HG03280 (cell line): ENCODE measurements around the gene OTUB1.

Source experiments
- ATAC-seq: cut with Tn5 transposase; IDR thresholded peaks from one replicate; pipeline ENCODE4 v1.9.1; 2021; ENCODE audit warnings: mild to moderate bottlenecking, moderate library complexity; ENCODE audit not compliant: unreplicated experiment

Gene OTUB1

DNA sequence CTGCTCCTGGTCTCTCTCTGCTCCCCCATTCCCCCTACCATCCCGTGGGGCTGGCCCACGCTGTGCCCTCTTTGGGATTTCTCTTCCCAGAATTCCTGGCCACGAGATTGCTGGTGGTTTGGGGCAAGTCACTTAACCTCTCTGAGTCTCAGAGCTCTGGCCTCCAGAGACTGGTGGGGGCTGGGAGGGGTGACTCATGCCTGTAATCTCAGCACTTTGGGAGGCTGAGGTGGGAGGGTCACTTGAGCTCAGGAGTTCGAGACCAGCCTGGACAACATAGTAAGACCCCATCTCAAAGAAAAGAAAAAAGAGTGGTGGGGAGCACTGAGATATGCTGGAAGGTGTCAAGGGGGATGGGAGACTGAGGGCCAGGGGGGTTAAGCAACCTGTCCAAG, 18.3 kb downstream of the OTUB1 start:
- no peak for ATAC-seq

DNA sequence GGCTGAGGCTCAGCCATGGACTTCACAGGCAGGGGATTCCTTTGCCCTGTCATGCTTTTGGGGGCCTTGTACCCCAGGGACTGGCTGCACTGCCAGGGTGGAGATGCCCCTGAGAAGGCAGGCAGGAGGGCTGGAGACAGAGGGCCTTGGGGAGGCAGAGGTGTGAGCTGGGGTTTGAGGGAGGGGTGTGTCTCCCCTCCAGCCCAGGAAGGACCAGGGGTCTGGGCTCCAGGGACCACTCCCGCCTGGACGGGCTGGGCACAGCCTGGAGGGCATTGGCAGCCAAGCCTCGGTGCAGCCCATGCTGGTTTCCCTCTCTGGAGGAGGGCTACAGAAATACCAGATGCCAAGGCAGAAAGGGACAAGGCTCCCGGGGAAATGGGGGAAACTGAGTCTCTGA, 19.5 kb downstream of the OTUB1 start:
- ATAC-seq, result no peak

DNA sequence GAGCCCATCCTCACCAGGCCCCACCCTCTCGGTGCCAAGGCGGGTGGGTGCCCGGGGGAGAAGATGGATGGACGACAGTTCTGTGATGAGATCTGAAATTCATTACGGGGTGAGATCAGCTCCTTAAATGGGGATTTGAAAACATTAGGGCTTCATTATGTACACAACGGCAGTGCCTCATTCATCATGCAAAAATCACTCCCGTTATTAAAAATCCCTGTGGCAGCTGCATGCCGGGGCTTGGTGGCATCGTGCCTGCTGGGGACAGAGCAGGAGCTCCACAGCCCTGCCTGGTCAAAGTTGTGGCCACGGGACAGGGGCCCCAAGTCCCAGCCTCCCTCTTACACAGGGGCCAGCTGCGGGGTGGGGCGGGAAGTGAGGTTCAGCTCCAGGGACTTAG, 20.2 kb downstream of the OTUB1 start:
- ATAC-seq, result no peak

DNA sequence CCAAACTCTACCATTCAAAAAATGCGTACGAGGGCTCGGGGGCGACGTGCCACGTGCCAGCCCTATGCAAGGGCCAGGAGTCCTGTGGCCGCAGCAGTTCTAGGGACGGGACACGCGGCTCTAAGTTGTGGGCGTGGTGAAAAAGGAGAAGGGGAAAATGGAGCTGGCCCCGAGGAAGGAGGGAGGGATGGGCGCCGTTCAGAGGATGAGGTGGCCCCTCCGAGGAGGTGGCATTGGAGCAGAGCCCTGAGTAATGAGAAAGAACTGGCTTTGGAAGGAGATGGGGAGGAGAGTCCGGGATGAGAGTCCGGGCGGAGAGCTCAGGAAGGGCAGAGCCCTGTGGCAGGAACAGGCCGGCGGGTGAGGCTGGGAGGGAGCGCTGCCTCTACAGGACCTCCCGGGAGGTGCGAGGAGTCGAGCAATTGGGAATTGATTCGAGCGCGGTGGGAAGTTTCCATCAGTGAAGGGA, 21.0 kb downstream of the OTUB1 start:
- no peak for ATAC-seq

DNA sequence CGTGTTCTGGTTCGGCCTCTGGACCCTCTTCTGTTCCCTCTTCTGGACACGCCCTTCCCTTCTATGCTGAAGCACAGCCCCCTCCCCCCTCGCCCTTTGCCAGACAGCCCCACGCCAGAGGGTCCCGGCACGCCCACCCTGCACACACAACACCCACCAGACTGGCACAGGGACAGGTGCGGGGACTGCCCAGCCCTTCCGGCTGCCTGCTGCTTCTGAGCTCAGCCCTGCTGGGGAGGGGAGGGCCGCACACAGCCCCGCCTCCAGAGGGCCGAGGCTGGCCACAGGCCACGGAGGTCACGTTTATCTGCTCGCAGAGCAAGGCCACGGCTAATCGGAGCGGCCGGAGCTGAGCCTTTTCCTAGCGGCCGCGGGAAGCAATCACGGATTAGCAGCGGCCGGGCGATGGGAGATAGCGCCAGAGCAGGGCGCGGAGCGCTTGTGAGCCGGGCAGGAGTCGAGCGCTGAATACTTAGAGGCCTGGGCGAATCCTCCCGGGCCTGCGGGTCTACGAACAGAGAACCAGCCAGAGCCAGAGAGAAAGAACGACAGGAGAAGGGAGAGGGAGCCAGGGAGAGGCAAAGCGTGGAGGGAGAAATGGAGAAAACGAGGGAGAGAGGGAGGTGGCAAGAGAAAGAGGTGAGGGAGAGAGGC, 21.5 kb downstream of the OTUB1 start:
- ATAC-seq, result no peak

DNA sequence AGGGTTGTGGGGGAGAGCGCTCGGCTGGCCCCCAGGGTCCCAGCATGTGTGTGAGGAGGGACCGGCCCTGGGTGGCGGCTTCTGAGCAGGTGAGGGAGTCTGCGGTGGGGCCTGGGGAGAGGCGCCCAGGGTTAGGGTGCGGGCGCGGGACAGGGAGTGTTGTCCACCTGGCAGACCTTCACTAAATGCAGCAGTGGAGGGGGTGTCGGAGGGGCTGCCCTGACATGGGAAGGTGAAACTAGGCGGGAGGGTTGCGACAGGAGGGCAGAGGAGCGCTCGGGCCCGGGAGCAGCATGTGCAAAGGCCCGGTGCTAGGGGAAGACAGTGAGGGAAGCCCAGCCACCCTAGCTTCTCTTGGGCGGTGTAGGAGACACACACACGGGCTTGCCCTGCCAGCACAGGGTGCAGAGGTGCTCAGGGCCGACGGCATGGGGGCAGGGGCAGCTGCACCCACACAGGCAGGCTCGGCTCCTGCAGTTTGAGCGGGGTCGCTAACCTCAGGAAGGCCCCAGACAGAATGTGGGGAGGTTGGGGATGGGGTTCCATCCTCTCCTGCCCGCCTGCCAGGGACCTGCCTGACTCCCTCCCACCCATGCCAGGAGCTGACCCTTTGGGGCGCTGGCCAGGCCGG, 22.2 kb downstream of the OTUB1 start:
- no peak for ATAC-seq

DNA sequence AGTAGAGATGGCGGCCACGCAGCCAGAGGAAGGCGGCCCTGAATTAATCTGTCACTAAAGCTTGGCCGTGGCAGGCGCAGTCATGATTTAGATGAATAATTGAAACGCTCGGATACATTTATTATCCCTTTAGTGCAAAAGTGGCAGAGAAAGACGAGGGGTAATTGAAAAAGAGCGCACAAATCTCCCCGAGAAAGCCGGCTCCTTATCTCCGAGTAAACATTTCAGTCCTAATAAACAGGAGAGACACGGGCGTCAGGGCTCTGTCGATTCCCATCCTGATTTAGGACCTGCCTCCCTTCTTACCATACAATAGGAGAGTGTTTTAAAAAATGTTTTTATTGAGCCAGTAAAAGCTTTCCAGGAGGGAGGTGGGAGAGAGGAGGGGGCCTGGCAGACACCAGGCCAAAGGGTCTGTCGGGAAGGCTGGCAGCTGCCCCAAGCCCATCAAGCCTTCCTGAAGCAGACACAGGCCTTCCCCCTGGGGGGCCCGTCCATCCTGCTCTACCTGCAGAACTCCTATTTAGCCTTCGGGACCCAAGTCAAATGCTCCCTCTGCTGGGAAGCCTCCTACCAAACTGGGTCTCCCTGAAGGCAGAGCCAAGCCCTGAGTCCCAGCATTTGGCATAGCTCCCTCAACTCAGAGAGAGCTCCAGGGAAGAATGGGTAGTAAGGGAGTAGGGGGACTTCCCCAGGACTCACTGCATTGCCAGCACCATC, 22.8 kb downstream of the OTUB1 start:
- no peak for ATAC-seq

DNA sequence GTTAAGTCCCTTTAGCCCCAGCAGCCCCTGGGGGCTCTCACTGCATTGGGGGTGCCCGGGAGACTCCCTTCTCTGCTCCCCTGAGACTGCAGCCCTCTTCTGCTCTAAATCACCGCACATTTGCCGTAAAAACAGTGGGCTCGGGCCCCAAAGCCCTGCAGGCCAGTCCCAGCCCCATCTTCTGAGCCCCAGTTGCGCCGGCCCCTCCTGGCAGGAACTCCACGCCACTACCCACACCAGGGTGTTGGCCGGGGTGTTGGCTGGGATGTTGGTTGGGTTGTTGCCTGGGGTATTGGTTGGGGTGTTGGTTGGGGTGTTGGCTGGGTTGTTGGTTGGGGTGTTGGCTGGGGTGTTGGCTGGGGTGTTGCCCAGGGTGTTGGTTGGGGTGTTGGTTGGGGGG, 23.5 kb downstream of the OTUB1 start:
- no peak for ATAC-seq

DNA sequence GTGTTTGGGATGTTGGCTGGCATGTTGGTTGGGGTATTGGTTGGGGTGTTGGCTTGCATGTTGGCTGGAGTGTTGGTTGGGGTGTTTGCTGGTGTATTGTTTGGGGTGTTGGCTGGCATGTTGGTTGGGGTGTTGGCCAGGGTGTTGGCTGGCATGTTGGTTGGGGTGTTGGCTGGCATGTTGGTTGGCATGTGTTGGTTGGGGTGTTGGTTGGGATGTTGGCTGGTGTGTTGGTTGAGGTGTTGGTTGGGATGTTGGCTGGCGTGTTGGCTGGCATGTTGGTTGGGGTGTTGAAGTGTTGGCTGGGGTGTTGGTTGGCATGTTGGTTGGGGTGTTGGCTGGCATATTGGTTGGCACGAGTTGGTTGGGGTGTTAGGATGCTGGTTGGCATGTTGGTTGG, 24.5 kb downstream of the OTUB1 start:
- no peak for ATAC-seq

DNA sequence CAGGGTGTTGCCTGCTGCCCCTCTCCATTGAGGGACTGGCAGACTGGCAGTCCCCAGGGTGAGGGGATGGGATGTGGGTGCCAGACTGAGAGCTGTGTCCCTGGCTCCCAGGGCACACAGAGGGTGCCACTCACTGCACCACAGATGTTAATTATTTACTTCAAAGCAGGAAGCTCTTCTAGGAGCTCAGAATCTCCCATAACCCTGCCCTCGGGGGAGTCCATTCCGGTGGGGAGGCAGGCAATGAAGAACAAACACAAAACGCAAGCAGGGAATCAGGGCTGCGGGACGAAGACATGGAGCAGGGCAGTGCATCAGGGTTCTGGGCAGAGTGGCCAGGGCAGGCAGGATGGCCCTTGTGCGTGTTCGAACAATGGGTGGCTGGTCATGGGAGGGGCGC, 25.1 kb downstream of the OTUB1 start:
- ATAC-seq, result no peak

DNA sequence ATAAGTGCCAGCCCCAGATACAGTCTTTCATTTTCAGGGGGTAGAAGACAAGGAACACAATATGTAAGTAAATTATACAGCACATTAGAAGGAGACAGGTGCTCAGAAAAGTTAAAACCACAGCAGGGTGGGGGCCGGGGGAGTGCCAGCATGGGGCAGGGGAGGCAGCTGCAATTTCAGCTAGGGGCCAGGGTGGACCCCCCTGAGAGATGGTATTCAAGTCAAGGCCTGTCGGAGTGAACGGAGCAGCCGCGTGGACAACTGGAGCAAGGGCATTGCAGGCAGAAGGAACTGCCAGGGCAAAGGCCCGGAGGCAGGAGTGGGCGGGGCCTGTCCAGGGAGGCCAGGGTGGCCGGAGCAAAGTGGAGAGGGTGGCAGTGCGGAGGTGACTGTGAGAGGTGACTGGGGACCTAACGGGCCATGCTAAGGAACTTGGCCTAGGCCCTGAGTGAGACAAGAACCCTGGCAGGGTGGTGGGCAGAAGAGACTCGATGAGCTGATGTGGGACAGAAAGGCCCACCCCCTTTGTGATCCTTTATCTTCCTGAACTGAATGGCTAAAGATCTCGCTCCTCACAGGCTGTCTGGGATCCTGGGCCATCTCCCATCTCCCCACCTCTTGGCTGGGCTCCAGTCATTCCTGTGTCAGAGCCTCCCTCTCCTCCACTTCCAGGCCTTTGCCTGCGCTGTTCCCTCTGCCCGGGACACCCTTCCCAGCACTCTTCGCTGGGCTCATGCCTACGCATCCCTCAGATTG, 27.1 kb downstream of the OTUB1 start:
- no peak for ATAC-seq

DNA sequence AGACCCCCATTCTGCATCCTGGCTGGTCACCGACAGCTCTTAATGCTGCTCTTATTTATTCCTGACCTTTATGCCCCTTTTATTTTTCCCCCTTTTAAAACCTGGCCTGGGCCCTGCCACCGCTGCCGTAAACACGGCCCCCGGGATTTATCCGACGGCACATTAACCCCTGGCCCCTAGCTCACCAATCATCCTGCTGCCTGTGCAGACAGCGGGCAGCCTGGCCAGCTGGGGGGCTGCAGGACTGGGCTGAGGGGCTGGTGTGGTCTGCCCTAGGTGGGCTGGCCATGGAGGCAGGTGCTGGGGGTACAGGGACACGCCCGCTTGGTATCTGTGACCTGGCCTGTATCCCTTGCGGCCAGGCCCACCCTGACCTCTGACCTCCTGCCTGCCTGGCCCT, 28.1 kb downstream of the OTUB1 start:
- no peak for ATAC-seq

DNA sequence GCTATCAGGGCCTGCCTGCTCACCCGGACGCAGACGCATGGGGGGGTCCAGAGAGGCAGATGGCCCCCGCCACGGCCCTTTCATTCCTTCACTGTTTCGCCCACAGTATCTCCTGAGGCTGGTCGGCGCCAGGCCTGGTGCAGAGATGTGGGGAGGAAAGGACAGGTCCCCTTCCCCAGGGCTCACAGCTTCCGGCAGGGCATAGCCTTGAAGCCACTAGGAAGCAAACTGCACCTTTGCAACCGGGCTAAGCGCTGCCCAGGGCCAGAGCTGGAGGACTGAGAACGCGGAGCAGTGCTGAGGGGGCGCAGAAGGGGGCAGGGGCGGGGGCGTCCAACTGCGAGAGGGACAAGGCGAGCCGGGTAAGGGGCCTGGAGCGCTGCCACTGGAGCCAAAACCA, 29.3 kb downstream of the OTUB1 start:
- ATAC-seq, result no peak

DNA sequence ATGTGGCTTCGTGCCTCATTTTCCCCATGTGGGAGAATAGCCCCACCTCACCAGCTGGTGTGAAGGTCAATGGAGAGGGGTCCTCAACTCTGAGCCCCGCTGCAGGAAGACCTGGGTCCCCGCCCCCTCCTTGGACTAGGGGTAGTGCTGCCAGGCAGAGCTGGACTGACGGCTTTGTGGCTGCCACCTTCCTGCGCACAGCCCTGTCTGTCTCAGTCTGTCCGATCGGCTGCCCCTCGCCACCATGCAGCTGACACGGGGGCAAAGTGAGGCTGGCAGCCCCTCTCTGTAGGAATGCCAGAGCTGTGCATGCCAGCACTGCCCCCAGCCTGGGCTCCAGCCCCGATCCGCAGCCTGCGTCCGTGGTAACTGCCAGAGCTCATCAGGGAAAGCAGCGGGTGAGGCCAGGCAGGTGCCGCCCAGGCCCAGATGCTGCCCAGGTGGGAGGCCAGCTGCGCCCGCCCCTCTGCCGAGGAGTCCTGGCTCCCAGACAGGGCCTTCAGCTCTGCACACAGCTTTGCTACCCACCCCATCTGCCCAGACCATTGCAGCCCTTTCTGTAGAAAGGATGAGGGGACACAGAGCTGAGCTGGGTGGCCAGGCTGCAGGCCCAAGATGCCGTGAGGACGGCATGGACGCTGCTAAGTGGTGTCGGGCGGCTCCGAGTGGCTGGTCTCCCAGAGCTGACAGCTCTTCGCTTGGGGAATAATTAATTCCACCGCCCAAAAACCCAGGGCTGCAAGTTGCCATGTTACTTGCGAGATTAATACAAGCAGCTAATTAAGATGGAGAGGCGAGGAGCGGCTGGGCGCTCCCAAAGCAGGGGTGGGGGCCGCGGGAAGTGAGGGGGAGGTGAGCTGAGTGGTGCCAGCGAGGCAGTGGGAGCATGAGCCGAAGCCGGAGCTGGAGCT, 30.0 kb downstream of the OTUB1 start:
- ATAC-seq, result no peak

DNA sequence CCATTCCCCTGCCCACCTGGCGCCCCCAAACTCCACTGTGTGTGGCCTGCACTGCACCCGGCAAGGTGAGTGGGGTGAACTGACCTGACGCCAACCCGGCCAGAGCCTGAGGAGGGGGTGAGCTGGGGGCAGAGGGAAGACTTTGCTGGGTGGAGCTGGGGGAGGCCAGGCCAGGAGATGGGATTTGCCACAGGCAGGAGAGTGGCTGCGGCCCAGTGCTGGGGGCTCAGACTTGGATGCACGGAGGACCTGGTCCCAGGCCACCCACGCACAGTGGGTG, 31.6 kb downstream of the OTUB1 start:
- ATAC-seq, result no peak

DNA sequence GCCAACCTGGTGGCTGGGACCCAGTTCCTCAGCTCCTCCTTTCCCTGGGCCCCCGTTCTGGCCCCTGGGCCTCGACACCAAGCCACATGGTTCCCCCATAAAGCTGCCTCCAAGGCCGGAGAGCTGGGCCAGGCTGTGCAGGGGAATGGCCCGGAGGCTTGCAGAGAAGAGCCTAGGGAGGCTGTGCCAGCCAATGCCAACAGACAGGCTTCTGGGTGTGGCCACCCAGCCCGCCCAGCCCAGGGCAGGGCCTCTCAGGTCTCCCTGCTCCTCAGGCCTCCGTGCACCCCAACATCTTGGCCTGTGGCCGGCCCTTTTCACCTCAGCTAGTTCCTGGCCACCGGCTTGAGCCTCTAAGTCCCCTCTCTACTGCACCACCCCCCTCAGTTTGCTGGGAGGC, 32.1 kb downstream of the OTUB1 start:
- no peak for ATAC-seq

DNA sequence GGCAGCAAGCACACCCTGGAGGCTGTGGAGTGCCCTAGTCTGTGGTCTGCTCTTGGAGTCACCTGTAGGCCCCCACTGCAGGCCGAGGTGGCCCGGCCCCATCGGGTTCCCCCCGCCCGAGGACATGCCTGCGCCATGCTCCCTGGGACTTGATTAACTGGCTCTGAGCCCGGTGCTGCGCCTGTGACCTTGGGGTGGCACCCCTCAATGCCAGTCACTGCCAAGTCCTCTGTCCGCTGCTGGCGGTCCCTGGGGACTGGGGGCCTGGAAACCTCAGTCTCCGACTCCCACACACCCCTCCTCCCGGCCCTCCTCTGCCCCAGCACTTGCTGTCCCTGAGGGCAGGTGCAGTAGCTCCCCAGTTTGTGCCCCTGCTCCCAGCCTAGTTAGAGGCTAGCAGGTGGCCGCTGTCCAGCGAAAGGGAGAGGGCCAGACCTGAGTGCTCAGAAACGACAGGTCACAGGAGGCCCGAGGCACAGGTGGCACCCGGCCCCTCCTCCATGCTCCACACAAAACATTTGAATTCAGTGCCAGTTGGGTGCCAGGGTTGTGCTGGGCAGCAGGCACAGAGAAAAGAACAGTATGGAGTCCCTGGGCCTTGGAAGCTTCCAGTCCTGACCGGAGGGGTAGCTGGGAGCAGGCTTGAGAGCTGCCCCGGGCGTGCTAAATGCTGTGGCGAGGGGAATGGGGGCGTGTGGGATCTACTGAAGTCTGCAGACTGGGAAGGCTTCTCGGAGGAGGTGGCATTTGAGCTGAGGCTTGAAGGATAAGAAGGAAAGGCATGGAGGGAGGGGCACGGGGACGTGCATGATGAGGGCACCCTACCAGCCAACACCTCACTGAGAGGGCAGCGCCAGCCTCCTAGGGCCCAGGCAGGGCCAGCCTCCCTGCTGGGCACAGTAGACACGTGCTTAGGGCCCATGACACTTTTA, 33.1 kb downstream of the OTUB1 start:
- ATAC-seq, result no peak

DNA sequence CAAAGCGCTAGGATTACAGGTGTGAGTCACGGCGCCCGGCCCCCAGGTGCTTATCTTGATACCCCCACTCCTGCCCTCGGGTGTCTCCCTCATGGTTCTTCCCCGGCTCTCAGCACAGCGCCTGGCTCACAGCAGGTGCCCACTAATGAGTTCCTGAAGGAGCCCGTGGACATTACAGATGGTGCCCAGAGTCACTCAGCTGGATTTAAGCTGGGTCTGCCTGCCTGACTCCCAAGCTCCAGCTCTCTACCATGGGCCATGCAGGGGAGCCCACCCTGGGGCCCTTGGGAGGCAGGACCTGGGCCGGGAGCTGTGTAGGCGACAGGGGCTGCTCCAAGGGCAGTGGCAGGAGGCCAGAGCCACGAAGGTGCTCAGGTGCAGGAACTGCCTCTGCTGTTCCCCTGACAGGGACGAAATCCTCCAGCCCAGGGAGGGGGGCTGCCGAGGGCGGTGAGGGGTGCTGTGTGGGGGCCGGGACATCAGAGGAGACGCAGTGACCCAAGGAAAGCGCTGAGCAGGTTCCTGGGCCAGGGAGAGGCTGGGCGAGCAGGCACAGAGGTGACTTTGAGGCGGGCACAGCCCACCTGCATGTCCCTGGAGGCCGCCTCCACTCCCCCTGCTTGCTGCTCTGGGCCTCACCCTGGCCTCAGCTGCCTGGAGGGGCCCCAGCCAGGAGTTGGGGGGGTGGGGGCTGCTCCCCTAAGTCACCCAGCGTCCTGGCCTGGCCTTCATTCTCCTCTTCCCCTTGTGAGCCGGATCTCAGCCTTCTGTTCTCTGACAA, 34.9 kb downstream of the OTUB1 start:
- no peak for ATAC-seq

DNA sequence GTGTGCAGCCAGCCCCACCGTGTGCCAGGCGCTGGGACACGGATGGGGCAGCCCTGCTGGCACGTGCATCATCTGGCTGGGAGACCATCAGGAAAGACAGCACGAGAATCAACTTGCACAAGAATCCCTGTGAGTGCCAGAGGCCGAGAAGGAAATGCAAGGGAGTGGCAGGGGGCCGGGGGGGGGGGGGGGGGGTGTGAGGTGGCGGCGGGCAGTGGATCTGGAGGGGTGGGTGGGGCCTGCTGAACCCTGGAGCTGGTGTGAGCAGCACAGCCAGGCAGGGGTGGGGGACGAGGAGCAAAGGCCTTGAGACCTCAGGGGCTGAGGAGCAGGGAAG, 35.5 kb downstream of the OTUB1 start:
- no peak for ATAC-seq
